Measurements from ENCODE around the gene SLC22A23. TPM values are rescaled to one million over a fixed set of nuclear protein-coding genes. Genes with fewer than 3 reads are reported as not detected.

SLC22A23 gene
- total RNA-seq, 6 donors from 2014 or later, result 18.2 to 73.1 (median 28.3) TPM

DNA sequence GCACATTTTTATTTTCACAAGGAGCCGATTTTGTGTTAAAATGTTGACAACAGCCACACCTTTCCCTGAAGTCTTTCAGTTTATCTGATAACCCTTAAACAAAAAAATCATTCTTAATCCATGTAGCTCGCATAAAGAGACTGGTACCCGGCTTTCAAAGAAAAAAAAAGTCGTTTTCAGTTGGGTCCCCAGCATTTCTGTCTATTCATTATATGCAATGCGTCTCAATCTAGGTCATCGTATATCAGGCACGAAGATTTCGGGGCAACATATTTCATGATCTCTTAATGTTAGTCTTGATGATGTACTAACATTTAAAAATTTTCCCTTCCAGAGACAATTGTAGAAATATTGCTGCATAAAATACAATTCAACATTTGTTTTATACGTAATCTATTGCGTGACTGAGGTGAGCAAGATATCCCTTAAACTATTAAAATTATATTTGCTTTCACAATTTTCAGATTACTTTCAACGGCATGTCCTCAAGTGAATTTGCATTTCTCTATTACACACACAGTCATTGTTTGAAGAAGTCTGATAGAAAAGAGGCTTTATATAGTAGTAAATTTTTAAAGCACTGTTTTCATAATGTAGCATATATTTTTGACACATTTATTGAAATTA lies 226.5 kb downstream of the SLC22A23 start:
- no peaks in the 10 kb centered on the region for H3K36me3 ChIP-seq
- DNase-seq (no peak), ATAC-seq (ENCODE audit: low FRiP score in 2 of 2) (no peak)
- peaks cover 48 to 60% (median 52%) of the 10 kb centered on the region in 4 donors for H3K4me1 ChIP-seq
- H3K9me3 ChIP-seq, result no peaks in the 10 kb centered on the region
- TF ChIP-seq, protein P1, sequence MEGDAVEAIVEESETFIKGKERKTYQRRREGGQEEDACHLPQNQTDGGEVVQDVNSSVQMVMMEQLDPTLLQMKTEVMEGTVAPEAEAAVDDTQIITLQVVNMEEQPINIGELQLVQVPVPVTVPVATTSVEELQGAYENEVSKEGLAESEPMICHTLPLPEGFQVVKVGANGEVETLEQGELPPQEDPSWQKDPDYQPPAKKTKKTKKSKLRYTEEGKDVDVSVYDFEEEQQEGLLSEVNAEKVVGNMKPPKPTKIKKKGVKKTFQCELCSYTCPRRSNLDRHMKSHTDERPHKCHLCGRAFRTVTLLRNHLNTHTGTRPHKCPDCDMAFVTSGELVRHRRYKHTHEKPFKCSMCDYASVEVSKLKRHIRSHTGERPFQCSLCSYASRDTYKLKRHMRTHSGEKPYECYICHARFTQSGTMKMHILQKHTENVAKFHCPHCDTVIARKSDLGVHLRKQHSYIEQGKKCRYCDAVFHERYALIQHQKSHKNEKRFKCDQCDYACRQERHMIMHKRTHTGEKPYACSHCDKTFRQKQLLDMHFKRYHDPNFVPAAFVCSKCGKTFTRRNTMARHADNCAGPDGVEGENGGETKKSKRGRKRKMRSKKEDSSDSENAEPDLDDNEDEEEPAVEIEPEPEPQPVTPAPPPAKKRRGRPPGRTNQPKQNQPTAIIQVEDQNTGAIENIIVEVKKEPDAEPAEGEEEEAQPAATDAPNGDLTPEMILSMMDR (IDR thresholded peaks at IDR 0.05), result no peak
- TF ChIP-seq POLR2AphosphoS5 (IDR thresholded peaks at IDR 0.05), result no peak
- TF ChIP-seq EP300 (IDR thresholded peaks at IDR 0.05), result no peak
- TF ChIP-seq POLR2A (IDR thresholded peaks at IDR 0.05), result no peak
- H3K27ac ChIP-seq, result no peak overlapping the region
- H3K27me3 ChIP-seq, result peaks cover 12 to 63% (median 34%) of the 10 kb centered on the region in 4 donors
- no peak overlapping the region for H3K4me3 ChIP-seq
- 25 to 26% methylated on average over 11 of the region's 11 CpGs for WGBS, 2 donors

- ATAC-seq (ENCODE audit: low FRiP score in 2 of 2) (no peak), DNase-seq (peak in 1 of 2 donors; percentile 85)
- Histone ChIP-seq H3K4me3 (peak overlapping the region in 1 of 4 donors; percentile 24), H3K36me3 (no peaks in the 10 kb centered on the region), H3K27me3 (peaks cover 12 to 63% (median 34%) of the 10 kb centered on the region in 4 donors), H3K4me1 (peaks cover 48 to 60% (median 52%) of the 10 kb centered on the region in 4 donors), H3K27ac (no peak overlapping the region), H3K9me3 (no peaks in the 10 kb centered on the region)
- 6 to 8% methylated on average over 8 to 21 of the region's 28 CpGs for WGBS, 2 donors
- no peak for TF ChIP-seq POLR2AphosphoS5 (IDR thresholded peaks at IDR 0.05)
- TF ChIP-seq POLR2A (IDR thresholded peaks at IDR 0.05), result no peak
- no peak for TF ChIP-seq EP300 (IDR thresholded peaks at IDR 0.05)
- TF ChIP-seq, protein P1 (IDR thresholded peaks at IDR 0.05), result no peak
Measured at GRCh38 chr6:3229566-3230178, 227.2 kb downstream of the SLC22A23 start.

DNA sequence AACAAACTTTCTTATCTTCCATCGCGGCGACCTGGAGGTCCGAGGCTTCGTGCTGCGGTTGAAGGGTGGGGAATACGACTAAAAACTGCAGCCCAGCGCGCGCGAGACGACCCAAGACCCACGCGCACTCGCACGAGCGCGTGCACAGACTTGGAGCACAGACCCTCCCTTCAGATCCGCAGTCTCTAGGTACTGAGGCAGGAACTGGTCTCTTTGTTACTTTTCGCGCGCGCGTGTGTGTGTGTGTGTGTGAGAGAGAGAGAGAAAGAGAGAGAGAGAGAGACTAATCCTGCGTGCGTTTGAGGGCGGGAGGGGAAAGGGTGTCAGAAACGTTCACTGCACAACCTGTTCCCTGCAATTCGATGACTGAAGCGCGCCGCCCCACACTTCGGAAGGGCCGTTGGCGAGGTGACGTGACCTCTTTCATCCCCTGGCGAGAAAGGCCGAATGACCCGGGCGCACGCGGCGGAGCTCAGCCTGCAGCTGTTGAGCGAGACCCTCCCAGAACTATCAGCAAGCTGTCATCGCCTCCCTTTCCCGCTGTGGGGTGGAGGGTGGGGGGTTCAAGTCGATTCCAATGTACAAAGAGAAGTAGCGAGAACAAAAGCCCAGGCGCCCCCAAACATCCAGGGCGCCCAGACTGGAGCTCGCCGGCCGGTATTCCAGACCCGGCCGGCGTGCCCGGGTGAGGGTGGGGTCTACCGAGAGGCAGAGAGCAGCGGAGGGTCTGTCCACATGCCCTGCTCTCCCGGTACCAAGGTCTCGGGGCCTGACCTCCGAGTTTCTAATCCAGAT lies 227.9 kb downstream of the SLC22A23 start:
- TF ChIP-seq, protein P1 (IDR thresholded peaks at IDR 0.05), result no peak
- no peak for TF ChIP-seq POLR2AphosphoS5 (IDR thresholded peaks at IDR 0.05)
- TF ChIP-seq EP300 (IDR thresholded peaks at IDR 0.05), result no peak
- no peak for TF ChIP-seq POLR2A (IDR thresholded peaks at IDR 0.05)
- no peak overlapping the region for H3K27ac ChIP-seq
- WGBS, 2 donors, result 3 to 7% methylated on average over 29 to 62 of the region's 62 CpGs

GRCh38 chr6:3228046-3228671 lies 228.7 kb downstream of the SLC22A23 start:
- Histone ChIP-seq H3K4me3 (peak overlapping the region in 3 of 4 donors; percentile 6 to 38 (median 24)), H3K4me1 (peaks cover 48 to 60% (median 52%) of the 10 kb centered on the region in 4 donors), H3K36me3 (no peaks in the 10 kb centered on the region), H3K27ac (no peak overlapping the region), H3K9me3 (no peaks in the 10 kb centered on the region), H3K27me3 (peaks cover 12 to 58% (median 31%) of the 10 kb centered on the region in 4 donors)
- peak in 1 of 2 donors; percentile 85 for DNase-seq
- no peak for ATAC-seq (ENCODE audit: low FRiP score in 2 of 2)
- 1 to 2% methylated on average over 21 to 23 of the region's 38 CpGs for WGBS, 2 donors
- TF ChIP-seq EP300 (IDR thresholded peaks at IDR 0.05) (no peak), POLR2AphosphoS5 (IDR thresholded peaks at IDR 0.05) (no peak), POLR2A (IDR thresholded peaks at IDR 0.05) (no peak)
- TF ChIP-seq, protein P1 (IDR thresholded peaks at IDR 0.05), result no peak

More for the DNA sequence above, 227.9 kb downstream of the SLC22A23 start:
- H3K9me3 ChIP-seq, result no peaks in the 10 kb centered on the region
- no peaks in the 10 kb centered on the region for H3K36me3 ChIP-seq
- ATAC-seq (ENCODE audit: low FRiP score in 2 of 2), result no peak
- H3K4me1 ChIP-seq, result peaks cover 48 to 60% (median 52%) of the 10 kb centered on the region in 4 donors
- H3K4me3 ChIP-seq, result peak overlapping the region in 3 of 4 donors; percentile 6 to 38 (median 24)
- H3K27me3 ChIP-seq, result peaks cover 12 to 63% (median 33%) of the 10 kb centered on the region in 4 donors
- DNase-seq, result peak in 1 of 2 donors; percentile 85
